Astrocyte of the cerebellum (primary cell): ENCODE results near the gene ABLIM1.
A peak's percentile ranks its signal among the peaks of the same experiment; 100 is the strongest.

ENCODE experiments used
- DNase-seq: peaks from one replicate; pipeline ENCODE4 v3.0.0-alpha.2; 2011; ENCODE audit warnings: low read depth
- H3K4me3 ChIP-seq: 2 replicates; pipeline ENCODE4 v1.5.1; 2011; ENCODE audit warnings: mild to moderate bottlenecking, low read depth, low read length, moderate library complexity
- in situ Hi-C: cut with HindIII; loops from 2 replicates; pipeline ENCODE4 v1.10.0; 2017; ENCODE audit warnings: low sequenced_read_pairs
- TF ChIP-seq, protein P1 (sequence below): IDR thresholded peaks from 2 replicates; pipeline ENCODE4 v1.5.1; 2012; ENCODE audit warnings: low read length, low read depth, moderate library complexity, mild to moderate bottlenecking; ENCODE audit errors: missing control alignments

The ABLIM1 gene

DNA sequence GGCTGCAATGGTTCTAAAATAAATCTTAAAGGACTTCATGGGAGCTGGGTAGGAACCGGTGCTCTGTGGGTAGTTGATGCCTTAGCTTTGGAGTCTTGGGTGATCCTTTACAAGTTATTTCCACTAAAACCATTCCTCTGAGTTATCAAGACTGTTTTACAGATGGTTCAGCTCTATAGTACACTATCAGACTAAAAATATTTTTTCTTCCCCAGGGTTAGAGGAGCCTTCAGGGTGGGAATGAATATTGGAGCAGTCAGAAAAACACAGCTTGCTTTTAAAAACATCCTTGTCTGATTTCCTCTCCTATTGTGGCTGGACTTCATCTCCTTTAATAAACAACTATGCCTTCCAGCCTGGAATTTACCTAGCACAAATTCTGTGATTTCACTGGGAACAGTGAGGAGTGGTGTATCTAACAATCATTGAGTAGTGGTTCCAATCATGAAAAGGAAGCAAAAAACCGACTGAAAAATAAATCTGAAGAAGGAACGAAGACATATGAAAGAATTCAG is 151.1 kb downstream of the ABLIM1 start:
- TF ChIP-seq, protein P1, sequence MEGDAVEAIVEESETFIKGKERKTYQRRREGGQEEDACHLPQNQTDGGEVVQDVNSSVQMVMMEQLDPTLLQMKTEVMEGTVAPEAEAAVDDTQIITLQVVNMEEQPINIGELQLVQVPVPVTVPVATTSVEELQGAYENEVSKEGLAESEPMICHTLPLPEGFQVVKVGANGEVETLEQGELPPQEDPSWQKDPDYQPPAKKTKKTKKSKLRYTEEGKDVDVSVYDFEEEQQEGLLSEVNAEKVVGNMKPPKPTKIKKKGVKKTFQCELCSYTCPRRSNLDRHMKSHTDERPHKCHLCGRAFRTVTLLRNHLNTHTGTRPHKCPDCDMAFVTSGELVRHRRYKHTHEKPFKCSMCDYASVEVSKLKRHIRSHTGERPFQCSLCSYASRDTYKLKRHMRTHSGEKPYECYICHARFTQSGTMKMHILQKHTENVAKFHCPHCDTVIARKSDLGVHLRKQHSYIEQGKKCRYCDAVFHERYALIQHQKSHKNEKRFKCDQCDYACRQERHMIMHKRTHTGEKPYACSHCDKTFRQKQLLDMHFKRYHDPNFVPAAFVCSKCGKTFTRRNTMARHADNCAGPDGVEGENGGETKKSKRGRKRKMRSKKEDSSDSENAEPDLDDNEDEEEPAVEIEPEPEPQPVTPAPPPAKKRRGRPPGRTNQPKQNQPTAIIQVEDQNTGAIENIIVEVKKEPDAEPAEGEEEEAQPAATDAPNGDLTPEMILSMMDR: no peak
- no peak for DNase-seq
- no peak overlapping the region for H3K4me3 ChIP-seq
- in situ Hi-C loops: no loop called here

DNA sequence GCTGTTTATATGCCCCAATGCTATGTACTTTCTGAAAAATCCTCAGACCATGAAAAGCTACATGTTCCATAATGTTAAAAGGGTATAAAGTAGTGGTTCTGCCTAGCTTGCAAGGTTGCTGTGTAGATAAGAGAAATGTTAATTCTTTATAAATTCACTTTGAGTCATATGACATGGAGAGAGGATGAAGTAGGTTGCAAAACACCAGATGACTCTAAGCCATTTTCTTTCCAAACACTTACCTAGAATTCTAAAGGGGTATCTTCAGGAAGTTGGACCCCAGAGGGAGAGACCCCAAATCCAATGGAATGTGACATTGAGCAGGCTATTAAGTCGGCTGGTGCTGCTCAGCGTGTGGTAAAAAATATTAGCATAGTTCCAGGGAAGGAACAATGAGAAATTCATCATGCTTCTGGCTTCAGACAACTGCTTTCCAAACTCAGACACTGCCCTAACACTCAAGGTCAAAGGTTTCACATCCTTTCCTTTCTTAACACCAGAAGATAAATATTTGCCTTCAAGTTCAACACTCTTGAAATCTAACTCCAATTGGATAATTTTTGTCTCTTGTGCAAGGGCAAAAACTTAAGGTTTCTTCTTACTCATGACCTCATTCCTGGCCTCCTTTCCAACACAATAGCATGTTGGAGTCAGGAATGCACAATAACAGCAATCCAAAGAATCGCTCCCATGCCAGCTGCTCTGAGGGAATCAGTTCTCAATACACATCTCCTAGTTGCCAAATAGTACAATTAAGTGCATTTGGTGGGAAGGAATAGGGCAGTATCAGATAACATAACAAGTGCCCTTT is 153.1 kb downstream of the ABLIM1 start:
- in situ Hi-C loops: no loop called here
- TF ChIP-seq, protein P1: no peak
- no peak overlapping the region for H3K4me3 ChIP-seq
- DNase-seq: peak; percentile 93

DNA sequence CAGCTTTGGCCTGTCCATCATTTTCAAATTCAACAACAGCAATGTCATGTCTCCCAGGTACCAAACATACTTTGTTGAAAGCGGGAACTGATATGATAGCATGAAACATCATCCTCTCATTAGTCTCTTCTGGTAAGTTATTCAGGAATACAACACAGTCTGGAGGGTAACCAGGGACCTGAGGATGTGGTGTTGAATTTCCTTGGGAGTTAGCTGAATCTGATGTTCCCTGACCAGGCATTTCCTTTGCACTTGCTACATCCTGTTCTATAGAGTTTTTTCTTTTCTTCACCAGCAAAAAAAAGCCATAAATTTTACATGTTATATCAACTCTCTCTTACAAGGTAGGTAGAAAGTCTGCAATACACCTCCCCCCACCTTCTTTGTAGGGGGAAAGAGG is 156.0 kb downstream of the ABLIM1 start:
- H3K4me3 ChIP-seq: no peak overlapping the region
- TF ChIP-seq, protein P1: no peak
- in situ Hi-C loops: no loop called here
- DNase-seq: no peak

DNA sequence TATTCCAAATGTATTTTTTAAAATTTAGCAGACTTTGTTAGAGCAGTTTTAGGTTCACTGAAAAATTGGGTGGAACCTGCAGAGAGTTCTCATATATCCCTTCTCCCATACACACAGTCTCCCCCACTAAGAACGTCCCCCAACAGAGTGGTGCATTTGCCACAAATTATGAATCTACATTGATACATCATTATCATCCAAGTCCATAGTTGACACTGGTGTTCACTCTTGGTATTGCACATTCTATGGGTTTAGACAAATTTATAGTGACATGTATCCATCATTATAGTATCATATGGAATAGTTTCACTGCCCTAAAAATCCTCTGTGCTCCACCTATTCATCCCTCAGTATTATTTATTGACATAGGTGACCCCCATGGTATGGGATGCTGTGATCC is 156.4 kb downstream of the ABLIM1 start:
- TF ChIP-seq, protein P1: no peak
- in situ Hi-C loops: no loop called here
- DNase-seq: no peak
- no peak overlapping the region for H3K4me3 ChIP-seq

DNA sequence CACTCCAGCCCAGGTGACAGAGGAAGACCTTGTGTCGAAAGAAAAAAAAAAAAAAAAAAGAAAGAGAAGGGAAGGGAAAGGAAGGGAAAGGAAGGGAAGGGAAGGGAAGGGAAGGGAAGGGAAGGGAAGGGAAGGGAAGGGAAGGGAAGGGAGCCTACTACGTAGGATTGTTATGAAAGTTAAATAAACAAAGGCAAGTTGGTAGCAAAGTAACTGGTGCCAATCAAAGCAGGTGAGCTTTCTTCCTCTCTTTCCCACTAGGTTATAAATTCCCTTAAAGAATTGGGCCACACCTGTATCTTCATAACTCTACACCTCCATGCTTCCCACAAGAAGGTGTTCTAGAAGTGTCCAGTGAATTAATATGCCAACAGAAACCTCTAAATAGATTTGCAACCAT is 157.4 kb downstream of the ABLIM1 start:
- no peak overlapping the region for H3K4me3 ChIP-seq
- in situ Hi-C loops: no loop called here
- DNase-seq: no peak
- TF ChIP-seq, protein P1: no peak

DNA sequence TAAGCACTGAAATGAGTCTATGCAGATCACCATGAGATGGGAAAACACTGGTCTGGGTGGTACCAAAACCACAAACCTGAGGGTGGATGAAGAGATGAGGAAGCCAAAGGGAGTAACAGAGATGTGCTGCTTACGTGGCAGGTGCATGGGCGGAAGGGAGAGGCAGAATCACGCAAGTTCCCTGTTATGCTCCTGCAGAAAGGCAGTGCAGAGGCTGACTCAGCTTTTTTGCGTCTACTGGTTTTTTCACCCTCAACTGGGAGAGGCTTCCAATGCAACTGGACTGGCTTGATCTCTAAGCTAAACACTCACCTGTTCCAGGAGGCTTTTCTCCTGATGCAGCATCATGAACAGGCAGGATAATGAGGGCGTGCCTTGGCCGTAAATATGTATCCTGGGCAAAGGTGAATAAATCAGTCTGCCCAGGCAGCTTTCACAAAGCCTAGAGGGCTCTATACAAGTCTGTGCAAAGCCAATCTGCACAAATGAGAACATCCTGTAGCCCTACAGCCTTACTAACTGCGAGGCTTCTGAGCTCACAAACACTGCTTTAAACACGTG is 158.4 kb downstream of the ABLIM1 start:
- in situ Hi-C loops: no loop called here
- H3K4me3 ChIP-seq: no peak overlapping the region
- no peak for DNase-seq
- TF ChIP-seq, protein P1: no peak
